ENCODE measurements around the gene KDR.

The KDR gene

DNA sequence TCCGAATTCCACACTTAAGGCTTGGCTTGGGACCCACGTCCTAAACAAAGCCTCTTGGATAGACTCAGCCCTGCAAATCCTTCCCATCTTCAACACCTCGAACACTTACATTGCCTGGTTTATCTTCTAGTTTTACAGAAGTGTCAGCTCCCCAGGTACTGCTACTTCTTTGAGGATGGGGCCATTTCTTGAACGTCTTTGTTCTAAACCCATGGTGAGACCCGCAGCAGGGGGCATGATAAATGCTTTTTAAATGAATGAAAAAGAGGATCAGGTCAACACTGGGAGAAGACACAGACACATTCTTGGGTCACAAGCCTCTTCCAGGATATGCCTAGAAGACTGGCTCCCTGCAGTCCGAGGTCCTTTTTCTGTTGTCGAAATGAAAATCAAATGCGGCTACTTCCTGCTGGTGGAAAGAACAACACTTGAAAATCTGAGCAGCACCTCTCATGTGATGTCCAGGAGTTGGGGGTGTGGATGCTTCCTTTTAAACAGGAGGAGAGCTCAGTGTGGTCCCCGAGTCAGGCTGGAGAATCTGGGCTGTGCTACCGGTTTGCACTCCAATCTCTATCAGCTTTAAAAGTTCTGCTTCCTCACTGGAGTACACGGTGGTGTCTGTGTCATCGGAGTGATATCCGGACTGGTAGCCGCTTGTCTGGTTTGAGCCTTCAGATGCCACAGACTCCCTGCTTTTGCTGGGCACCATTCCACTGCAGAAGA is 45.8 kb downstream of the KDR start:
- H3K27ac ChIP-seq, result no peak overlapping the region

GRCh38 chr4:55078987-55079386 is 46.4 kb downstream of the KDR start:
- no peak overlapping the region for H3K27ac ChIP-seq
- TF ChIP-seq, protein P1, sequence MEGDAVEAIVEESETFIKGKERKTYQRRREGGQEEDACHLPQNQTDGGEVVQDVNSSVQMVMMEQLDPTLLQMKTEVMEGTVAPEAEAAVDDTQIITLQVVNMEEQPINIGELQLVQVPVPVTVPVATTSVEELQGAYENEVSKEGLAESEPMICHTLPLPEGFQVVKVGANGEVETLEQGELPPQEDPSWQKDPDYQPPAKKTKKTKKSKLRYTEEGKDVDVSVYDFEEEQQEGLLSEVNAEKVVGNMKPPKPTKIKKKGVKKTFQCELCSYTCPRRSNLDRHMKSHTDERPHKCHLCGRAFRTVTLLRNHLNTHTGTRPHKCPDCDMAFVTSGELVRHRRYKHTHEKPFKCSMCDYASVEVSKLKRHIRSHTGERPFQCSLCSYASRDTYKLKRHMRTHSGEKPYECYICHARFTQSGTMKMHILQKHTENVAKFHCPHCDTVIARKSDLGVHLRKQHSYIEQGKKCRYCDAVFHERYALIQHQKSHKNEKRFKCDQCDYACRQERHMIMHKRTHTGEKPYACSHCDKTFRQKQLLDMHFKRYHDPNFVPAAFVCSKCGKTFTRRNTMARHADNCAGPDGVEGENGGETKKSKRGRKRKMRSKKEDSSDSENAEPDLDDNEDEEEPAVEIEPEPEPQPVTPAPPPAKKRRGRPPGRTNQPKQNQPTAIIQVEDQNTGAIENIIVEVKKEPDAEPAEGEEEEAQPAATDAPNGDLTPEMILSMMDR (IDR thresholded peaks at IDR 0.05), result no peak
- TF ChIP-seq ZFX (IDR thresholded peaks at IDR 0.05; ENCODE audit: borderline replicate concordance), result no peak

More for the DNA sequence above, 45.8 kb downstream of the KDR start:
- no peak for TF ChIP-seq ZFX (IDR thresholded peaks at IDR 0.05; ENCODE audit: borderline replicate concordance)
- TF ChIP-seq, protein P1 (IDR thresholded peaks at IDR 0.05), result no peak

- H3K27ac ChIP-seq, result no peak overlapping the region
- no peak for TF ChIP-seq ZFX (IDR thresholded peaks at IDR 0.05; ENCODE audit: borderline replicate concordance)
- TF ChIP-seq, protein P1 (IDR thresholded peaks at IDR 0.05), result no peak
Measured at GRCh38 chr4:55077577-55077976, 47.8 kb downstream of the KDR start.

DNA sequence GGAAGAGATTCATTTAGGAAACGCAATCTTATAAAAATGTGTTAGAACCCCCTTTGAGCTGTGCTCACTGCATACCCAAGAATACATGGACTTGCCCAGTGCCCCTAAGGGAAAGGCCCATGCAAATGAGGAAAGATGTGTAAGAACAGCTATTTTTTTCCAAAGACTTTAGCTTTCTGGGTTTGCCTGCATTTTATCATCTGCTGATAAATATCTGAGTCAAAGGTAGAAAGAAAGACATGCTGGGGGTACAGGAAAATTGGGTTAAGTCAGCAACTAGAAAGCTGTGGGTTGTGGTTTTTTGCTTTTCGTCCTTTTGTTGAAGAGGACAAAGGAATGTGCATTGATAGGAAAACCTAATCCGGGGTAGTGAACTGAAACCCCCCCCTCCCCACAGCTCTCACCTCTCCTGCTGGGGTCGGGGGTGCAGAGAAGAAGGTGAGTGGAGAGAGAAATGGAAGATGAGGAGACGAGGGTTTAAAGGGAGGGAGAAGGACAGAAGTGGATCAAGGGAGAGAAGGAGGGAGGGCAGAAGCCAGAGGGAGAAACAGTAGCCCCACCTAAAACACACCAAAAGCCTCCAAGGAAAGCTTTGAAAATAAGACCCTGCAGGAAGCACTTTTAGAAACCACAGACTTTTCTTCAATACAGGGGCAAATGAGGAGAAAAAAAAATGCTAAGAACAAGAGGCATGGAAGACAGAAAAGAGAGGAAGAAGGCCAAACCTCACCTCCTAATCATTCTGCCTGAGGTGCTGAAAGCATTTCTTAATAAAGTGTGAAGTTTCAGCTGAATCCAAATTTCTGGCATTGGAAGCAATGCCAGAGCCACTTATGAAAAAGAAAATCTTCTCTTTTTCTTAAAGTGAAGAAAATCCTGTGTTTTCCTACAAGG is 49.3 kb downstream of the KDR start:
- TF ChIP-seq, protein P1 (IDR thresholded peaks at IDR 0.05), result no peak
- TF ChIP-seq ZFX (IDR thresholded peaks at IDR 0.05; ENCODE audit: borderline replicate concordance), result no peak
- H3K27ac ChIP-seq, result no peak overlapping the region

DNA sequence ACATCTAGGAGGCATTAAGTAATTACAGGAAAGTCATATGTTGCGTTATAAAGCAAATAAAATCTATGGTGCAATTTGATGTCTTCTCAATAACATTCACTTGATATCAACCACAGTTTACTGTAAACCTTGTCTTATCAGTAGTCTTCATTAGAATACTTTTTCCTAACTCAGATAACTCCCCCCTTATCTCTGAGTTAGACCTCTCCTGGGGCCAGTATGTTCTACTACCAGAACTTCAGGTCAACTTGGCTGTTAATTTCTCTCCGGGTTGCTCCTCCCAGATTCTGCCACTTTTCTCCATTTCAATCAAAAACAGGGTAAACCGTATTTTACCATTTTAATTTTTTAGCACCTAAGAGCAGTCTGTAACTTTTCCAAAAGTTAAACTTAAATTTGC is 50.0 kb downstream of the KDR start:
- H3K27ac ChIP-seq, result no peak overlapping the region
- no peak for TF ChIP-seq ZFX (IDR thresholded peaks at IDR 0.05; ENCODE audit: borderline replicate concordance)
- TF ChIP-seq, protein P1 (IDR thresholded peaks at IDR 0.05), result no peak

DNA sequence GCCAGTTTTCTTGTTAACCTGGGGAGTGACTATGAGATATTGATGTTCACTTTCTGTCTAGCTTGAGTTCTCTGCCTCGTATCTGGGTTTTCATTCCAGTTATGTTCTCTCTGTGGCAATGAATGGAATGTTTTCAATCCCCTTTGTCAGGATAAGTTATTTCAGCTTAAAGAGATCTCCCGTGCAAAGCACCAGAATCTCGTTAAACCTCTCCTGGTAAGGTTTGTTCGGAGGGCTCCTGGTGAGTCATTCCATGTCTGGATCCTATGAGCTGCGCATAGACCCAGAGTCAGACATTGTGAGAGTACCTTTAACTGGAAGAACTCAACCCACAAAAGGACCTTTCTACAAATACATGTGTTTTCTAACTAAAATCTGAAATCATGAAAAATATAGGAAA is 51.0 kb downstream of the KDR start:
- no peak for TF ChIP-seq ZFX (IDR thresholded peaks at IDR 0.05; ENCODE audit: borderline replicate concordance)
- TF ChIP-seq, protein P1 (IDR thresholded peaks at IDR 0.05), result no peak
- no peak overlapping the region for H3K27ac ChIP-seq

GRCh38 chr4:55071951-55072350 is 53.4 kb downstream of the KDR start:
- no peak overlapping the region for H3K27ac ChIP-seq

More at GRCh38 chr4:55071951-55072350, 53.4 kb downstream of the KDR start:
- no peak for TF ChIP-seq ZFX (IDR thresholded peaks at IDR 0.05; ENCODE audit: borderline replicate concordance)
- TF ChIP-seq, protein P1 (IDR thresholded peaks at IDR 0.05), result no peak

All from 22Rv1 (cell line).